Measurements from ENCODE around the gene CALHM4. TPM values are rescaled to one million over a fixed set of nuclear protein-coding genes. Genes with fewer than 3 reads are reported as not detected.

CALHM4 gene
- total and polyA plus RNA-seq, 2 donors (not counting 3 experiments of a cell fraction or from before 2014, with no cell fraction given) = 1.2 TPM; not detected in 1

- CTCF ChIA-PET = interaction anchor here (0.7 to 4.3 kb wide), 7 partner anchors 11 to 347 kb away, joined by 3 to 34 read pairs (median 12); partner anchors contain the start of genes CALHM4 and CALHM5
- no peak for FAIRE-seq
- DNase-seq (ENCODE audit: low read depth, low spot score) = peak; percentile 17
- no peak for TF ChIP-seq POLR2A (IDR thresholded peaks at IDR 0.05; ENCODE audit: low read depth, low read length)
- TF ChIP-seq MAX (IDR thresholded peaks at IDR 0.05; ENCODE audit: insufficient read depth, insufficient read length) = no peak
- no peak for TF ChIP-seq CTCF (IDR thresholded peaks at IDR 0.05; ENCODE audit: extremely low read depth in 1 of 2, insufficient read depth in 1 of 2, low read depth in 1 of 2, low read length in 2 of 2)
- TF ChIP-seq GATA2 (IDR thresholded peaks at IDR 0.05; ENCODE audit: insufficient read depth, insufficient read length, low read depth, low read length) = no peak
- no peak for TF ChIP-seq JUN (IDR thresholded peaks at IDR 0.05; ENCODE audit: borderline replicate concordance, insufficient read depth, insufficient read length, low read depth)
- TF ChIP-seq POLR2AphosphoS5 (IDR thresholded peaks at IDR 0.05; ENCODE audit: insufficient read depth, low read depth, low read length) = no peak
- TF ChIP-seq MYC (IDR thresholded peaks at IDR 0.05; ENCODE audit: low read depth, low read length) = no peak
- TF ChIP-seq EZH2 (IDR thresholded peaks at IDR 0.05; ENCODE audit: borderline replicate concordance, low read depth, low read length, severe bottlenecking) = no peak
- TF ChIP-seq FOS (IDR thresholded peaks at IDR 0.05; ENCODE audit: borderline replicate concordance, insufficient read depth, low read length) = no peak
- Histone ChIP-seq H3K9ac (replicated peaks; ENCODE audit: extremely low read depth, insufficient read depth, low read length) (no peak overlapping the region), H3K27ac (ENCODE audit: insufficient read depth, low read depth, low read length) (no peak overlapping the region), H3K9me3 (replicated peaks; ENCODE audit: control insufficient read depth, insufficient read depth, low read length) (no peaks in the 10 kb centered on the region), H3K36me3 (ENCODE audit: control insufficient read depth in 2 of 2, extremely low read depth in 1 of 2, insufficient read depth in 2 of 2, low read length in 2 of 2) (no peaks in the 10 kb centered on the region), H3K79me2 (ENCODE audit: control insufficient read depth, insufficient read depth, low read length) (peaks cover 3% of the 10 kb centered on the region), H3K27me3 (ENCODE audit: control insufficient read depth in 2 of 2, insufficient read depth in 2 of 2, low read length in 2 of 2) (no peaks in the 10 kb centered on the region), H3K9me1 (replicated peaks; ENCODE audit: control insufficient read depth, extremely low read depth, insufficient read depth, low read length) (no peaks in the 10 kb centered on the region), H3K4me1 (ENCODE audit: control insufficient read depth, extremely low read depth, insufficient read depth, low read length) (peaks cover 20% of the 10 kb centered on the region), H3K4me3 (replicated peaks in 1 of 3; ENCODE audit: insufficient read depth in 1 of 3, low read depth in 1 of 3, low read length in 3 of 3) (peak overlapping the region in 2 of 3 experiments; percentile 4 to 21), H2AFZ (ENCODE audit: low read depth, low read length) (peak overlapping the region; percentile 83), H4K20me1 (replicated peaks; ENCODE audit: control insufficient read depth, extremely low read depth, insufficient read depth, low read length) (no peaks in the 10 kb centered on the region), H3K4me2 (ENCODE audit: insufficient read depth, low read length) (peak overlapping the region; percentile 52)
- intact Hi-C loops (cut with micrococcal nuclease) (loop anchor here (5.0 kb wide), 1 partner anchor 282 kb away; no protein-coding TSS in a partner anchor), dilution Hi-C loops (cut with MboI; ENCODE audit: extremely low pct_ligation_motif_present, low sequenced_read_pairs) (no loop called here)
- POLR2A ChIA-PET = interaction anchor here (0.6 kb wide), 1 partner anchor 150 kb away, joined by 5 read pairs; no protein-coding TSS in a partner anchor
- no TSS peak for BruUV-seq (replicated peaks)
Observed at GRCh38 chr6:116564921-116565872, 11.6 kb downstream of the CALHM4 start.

Measured in endothelial cell of umbilical vein (primary cell).